Choroid plexus epithelial cell (primary cell): ENCODE results near the gene FHOD3.

Experiments
- DNase-seq: peaks from one replicate; pipeline ENCODE4 v3.0.0-alpha.2; 2010; ENCODE audit warnings: low read depth
- H3K4me3 ChIP-seq: 2 replicates; pipeline ENCODE4 v1.5.1; 2011; ENCODE audit warnings: low read depth, mild to moderate bottlenecking, control low read depth, low read length, moderate library complexity
- TF ChIP-seq, protein P1 (sequence below): conservative IDR thresholded peaks from 2 replicates; pipeline ENCODE4 v1.5.1; 2011; ENCODE audit warnings: low read depth, mild to moderate bottlenecking, control low read depth, inconsistent platforms, low read length, moderate library complexity

FHOD3 gene

DNA sequence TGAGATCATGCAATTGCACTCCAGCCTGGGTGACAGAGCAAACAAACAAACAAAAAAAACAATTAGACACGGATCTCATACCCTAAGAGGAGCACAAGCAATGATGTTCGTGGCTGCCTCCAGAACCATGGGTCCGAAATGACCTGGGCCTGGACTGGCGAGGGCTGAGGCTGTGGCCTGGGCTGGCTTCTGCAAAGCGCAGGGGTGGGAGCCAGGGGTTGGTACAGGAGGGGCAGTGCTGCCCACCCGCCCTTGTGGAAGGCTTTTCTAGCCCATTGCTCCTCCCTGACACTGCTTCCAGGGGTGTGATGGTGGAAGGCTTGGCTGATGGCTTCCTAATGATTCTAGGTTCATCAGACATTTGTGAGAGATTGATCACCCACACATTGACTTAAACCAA lies 167.8 kb downstream of the FHOD3 start:
- TF ChIP-seq, protein P1, sequence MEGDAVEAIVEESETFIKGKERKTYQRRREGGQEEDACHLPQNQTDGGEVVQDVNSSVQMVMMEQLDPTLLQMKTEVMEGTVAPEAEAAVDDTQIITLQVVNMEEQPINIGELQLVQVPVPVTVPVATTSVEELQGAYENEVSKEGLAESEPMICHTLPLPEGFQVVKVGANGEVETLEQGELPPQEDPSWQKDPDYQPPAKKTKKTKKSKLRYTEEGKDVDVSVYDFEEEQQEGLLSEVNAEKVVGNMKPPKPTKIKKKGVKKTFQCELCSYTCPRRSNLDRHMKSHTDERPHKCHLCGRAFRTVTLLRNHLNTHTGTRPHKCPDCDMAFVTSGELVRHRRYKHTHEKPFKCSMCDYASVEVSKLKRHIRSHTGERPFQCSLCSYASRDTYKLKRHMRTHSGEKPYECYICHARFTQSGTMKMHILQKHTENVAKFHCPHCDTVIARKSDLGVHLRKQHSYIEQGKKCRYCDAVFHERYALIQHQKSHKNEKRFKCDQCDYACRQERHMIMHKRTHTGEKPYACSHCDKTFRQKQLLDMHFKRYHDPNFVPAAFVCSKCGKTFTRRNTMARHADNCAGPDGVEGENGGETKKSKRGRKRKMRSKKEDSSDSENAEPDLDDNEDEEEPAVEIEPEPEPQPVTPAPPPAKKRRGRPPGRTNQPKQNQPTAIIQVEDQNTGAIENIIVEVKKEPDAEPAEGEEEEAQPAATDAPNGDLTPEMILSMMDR, result no peak
- no peak overlapping the region for H3K4me3 ChIP-seq
- DNase-seq, result no peak

DNA sequence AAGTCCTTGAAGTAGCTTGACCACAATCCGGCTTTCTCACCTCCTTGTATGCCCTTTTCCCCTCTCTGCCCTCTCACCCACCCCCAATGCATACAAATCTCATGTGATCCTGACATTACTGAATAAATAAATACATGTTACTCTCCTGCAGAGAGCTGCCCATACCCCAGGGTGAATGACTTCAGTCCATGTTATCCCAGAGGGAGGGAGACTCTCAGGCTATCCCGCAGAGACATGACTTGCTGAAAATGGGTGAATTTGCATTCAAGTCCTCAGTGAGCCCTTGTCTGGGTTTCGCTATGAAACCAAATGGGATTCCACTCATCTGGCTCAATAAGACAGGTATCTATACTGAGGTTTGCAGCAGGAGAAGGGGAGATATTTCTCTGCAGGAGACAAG lies 168.5 kb downstream of the FHOD3 start:
- no peak for DNase-seq
- H3K4me3 ChIP-seq, result no peak overlapping the region
- TF ChIP-seq, protein P1, result no peak

DNA sequence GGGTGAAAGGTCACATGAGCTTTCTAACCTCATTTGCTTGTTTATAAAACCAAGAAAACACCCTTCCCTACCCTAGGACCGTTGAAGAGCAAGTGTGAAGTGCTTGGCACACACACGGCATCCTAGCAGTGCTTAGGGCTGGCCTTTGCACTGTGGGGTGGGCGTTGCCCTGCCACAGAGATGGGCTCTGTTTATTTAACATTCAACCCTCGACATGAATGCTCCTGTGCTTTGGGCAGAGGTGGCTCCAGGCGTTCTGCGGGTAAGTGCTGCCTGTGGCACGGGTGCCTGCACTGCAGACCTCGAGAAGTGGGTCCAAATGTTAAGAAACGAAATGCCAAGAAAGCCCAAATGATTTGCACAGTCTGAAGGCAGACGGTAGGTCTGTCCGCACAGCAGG lies 170.1 kb downstream of the FHOD3 start:
- no peak for DNase-seq
- TF ChIP-seq, protein P1, result no peak

DNA sequence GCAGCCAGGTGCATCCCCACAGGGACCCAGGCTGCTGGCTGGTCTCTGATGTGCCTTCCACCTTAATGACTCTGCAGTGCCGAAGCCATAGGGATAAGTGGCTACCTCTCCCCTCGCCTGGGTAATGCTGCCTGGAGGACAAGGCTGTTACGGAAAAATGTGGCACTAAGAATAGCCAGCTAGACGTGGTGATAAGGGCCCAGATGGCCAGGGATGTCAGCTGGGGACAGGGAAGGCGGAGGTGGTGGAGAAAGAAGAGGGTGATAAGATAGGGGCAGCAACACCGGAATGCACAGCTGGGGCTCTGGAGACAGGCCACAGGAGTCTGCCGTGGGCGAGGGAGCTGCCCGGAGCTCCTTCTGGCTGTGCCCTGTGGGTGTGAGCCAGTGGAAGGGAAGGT lies 170.6 kb downstream of the FHOD3 start:
- DNase-seq, result no peak
- TF ChIP-seq, protein P1, result no peak
- no peak overlapping the region for H3K4me3 ChIP-seq

More for the DNA sequence above, 170.1 kb downstream of the FHOD3 start:
- no peak overlapping the region for H3K4me3 ChIP-seq

DNA sequence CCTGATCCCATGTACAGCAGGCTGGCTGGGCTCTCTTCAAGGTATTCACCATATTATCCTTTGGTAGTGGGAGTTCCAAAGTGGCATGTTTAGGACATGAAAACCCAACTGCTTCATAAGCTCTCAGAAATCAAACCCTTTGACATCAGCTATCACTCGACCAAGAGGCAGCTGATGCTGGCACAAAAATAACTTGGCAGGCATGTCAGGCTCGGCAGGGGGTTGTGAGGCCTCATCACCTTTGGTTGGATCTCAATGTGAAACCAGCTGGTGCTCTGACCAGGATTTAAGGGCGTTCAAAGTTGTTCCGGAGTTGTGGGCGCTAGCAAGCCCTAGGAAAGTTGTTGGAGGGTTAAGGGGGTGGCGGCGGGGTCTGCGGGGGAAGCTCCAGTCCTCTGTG lies 171.9 kb downstream of the FHOD3 start:
- H3K4me3 ChIP-seq, result no peak overlapping the region
- TF ChIP-seq, protein P1, result no peak
- no peak for DNase-seq

DNA sequence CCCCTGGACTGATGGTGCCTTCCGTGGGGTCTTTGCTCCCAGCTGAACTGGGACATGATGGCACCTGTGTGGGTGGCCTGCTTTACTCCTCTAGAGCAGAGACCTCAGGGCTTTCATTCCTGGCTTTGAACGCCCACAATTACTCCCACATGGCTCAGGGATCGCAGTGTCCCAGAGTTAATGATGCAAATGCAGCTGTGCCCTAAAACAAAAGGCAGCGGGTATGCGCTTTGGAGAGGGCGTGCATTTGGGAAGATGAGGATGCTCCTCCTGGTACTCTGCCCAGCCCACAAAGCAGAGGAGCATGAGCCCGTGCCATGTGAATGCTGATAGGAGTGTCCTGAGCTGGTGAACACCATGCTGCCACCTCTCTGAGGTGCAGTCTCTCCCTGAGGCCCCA lies 173.4 kb downstream of the FHOD3 start:
- DNase-seq, result no peak
- H3K4me3 ChIP-seq, result no peak overlapping the region
- TF ChIP-seq, protein P1, result no peak

DNA sequence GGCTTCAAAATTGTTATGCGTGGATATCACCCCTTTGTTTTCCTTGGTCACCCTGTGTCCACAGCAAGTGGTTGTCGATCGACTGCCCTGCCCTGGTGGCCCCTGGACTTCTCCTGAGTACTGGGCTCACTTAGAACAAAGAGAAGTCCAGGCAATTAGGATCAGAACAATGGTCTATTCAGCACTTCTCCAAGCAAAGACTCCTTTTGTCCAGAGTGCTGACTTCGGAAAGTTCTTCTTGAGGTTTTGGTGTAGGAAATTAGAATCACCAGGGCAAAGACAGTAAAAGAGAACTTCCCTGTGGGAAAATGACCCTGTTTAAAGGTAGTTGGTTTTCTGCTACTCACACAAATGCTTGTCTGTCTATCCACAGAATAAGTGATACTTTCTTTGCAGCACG lies 173.9 kb downstream of the FHOD3 start:
- no peak overlapping the region for H3K4me3 ChIP-seq
- TF ChIP-seq, protein P1, result no peak
- DNase-seq, result no peak
